ENCODE results near the gene TJP2. TPM values are rescaled to one million over a fixed set of nuclear protein-coding genes. Genes with fewer than 3 reads are reported as not detected.
"Not testable (repeated sequence)": the region's sequence is repeated elsewhere in the genome, so short reads cannot be mapped to it uniquely, and the experiment has no call there.

TJP2 gene
- total RNA-seq, 2 donors from 2014 or later, result 60.2 to 79.1 TPM

DNA sequence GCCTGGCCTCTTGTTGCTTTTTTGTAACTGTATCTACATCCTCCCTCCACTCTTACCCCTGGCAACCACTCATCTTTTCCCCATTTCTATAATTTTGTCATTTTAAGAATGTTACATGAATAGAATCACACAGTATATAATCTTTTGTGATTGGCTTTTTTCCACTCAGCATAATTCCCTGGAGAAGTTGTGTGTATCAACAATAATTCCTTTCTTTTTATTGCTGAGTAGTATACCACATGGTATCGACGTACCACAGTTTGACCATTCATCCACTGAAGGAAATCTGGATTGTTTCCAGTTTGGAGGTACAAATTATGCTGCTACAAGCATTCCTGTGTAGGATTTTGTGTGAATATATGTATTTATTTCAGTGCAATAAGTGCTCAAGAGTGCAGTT lies 129.3 kb downstream of the TJP2 start:
- no peaks in the 10 kb centered on the region for H3K9me3 ChIP-seq
- no peak overlapping the region for H3K27ac ChIP-seq
- no peak for DNase-seq
- no peaks in the 10 kb centered on the region for H3K36me3 ChIP-seq (replicated peaks in 1 of 2; ENCODE audit: insufficient read depth in 1 of 2, low read depth in 2 of 2)
- no peak for ATAC-seq
- H3K27me3 ChIP-seq, result no peaks in the 10 kb centered on the region
- no peaks in the 10 kb centered on the region for H3K4me1 ChIP-seq
- 91 to 94% methylated on average over 2 of the region's 2 CpGs for WGBS, 2 donors
- no peak overlapping the region for H3K4me3 ChIP-seq
- intact Hi-C loops (cut with DNase I), result no loop called here
- TF ChIP-seq POLR2A (IDR thresholded peaks at IDR 0.05), result no peak
- TF ChIP-seq, protein P1, sequence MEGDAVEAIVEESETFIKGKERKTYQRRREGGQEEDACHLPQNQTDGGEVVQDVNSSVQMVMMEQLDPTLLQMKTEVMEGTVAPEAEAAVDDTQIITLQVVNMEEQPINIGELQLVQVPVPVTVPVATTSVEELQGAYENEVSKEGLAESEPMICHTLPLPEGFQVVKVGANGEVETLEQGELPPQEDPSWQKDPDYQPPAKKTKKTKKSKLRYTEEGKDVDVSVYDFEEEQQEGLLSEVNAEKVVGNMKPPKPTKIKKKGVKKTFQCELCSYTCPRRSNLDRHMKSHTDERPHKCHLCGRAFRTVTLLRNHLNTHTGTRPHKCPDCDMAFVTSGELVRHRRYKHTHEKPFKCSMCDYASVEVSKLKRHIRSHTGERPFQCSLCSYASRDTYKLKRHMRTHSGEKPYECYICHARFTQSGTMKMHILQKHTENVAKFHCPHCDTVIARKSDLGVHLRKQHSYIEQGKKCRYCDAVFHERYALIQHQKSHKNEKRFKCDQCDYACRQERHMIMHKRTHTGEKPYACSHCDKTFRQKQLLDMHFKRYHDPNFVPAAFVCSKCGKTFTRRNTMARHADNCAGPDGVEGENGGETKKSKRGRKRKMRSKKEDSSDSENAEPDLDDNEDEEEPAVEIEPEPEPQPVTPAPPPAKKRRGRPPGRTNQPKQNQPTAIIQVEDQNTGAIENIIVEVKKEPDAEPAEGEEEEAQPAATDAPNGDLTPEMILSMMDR (IDR thresholded peaks at IDR 0.05), result no peak

DNA sequence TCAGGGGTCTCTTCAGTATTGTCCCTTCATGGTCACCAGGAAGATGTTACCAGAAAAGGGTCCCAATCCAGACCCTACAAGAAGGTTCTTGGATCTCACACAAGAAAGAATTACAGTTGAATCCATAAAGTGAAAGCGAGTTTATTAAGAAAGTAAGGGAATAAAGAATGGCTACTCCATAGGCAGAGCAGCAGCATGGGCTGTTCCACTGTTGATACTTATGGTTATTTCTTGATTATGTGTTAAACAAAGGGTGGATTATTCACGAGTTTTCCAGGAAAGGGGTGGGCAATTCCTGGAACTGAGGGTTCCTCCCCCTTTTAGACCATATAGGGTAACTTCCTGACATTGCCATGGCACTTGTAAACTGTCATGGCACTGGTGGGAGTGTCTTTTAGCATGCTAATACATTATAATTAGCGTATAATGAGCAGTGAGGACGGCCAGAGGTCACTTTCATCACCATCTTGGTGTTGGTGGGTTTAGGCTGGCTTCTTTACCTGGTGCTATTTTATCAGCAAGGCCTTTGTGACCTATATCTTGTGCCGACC lies 132.9 kb downstream of the TJP2 start:
- H3K4me3 ChIP-seq; H3K36me3 ChIP-seq (replicated peaks in 1 of 2; ENCODE audit: insufficient read depth in 1 of 2, low read depth in 2 of 2); H3K27me3 ChIP-seq; ATAC-seq; H3K4me1 ChIP-seq; H3K27ac ChIP-seq; intact Hi-C loops (cut with DNase I); H3K9me3 ChIP-seq; DNase-seq: not testable (repeated sequence)
- WGBS, 2 donors, result 66 to 76% methylated on average over 5 of the region's 5 CpGs

DNA sequence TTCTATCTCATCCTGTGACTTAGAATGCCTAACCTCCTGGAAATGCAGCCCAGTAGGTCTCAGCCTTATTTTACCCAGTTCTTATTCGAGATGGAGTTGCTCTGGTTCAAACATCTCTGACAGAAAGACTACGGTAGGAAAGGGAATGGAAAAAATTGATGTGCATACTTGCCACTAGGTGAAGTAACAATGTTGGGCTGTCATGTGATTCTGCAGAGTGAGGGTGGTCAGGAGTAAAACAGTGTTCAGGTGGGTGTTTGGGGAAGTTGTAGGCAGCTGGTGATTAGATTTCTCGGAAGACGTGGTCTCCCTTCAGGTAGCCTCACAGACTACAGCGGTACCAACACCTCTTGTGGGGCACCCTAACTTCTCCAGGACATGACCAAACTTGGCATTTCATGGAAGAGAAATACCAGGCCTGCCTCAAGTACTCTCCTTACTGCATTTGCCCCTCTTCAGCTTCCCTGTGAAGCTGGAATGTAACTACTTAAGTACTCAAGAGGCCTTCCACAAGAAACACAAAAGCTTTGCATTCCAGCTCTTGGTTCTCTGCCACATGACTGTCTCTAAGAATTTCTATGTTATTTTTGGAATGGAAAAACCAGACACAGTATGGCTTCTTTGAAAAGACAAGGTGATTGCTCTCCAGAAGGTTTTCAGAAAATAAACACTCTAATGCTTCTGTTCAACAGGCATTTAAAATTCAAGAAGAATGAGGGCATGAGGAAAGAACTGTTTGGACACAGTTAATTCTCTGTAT lies 133.5 kb downstream of the TJP2 start:
- H3K4me1 ChIP-seq, result no peaks in the 10 kb centered on the region
- TF ChIP-seq POLR2A (IDR thresholded peaks at IDR 0.05), result no peak
- TF ChIP-seq, protein P1 (IDR thresholded peaks at IDR 0.05), result no peak
- 86 to 88% methylated on average over 5 of the region's 5 CpGs for WGBS, 2 donors
- ATAC-seq (no peak), DNase-seq (no peak)
- no peak overlapping the region for H3K27ac ChIP-seq
- no peaks in the 10 kb centered on the region for H3K27me3 ChIP-seq
- no peak overlapping the region for H3K4me3 ChIP-seq
- no peaks in the 10 kb centered on the region for H3K36me3 ChIP-seq (replicated peaks in 1 of 2; ENCODE audit: insufficient read depth in 1 of 2, low read depth in 2 of 2)
- H3K9me3 ChIP-seq, result peaks cover 0 to 3% (median 0%) of the 10 kb centered on the region in 3 donors
- intact Hi-C loops (cut with DNase I), result no loop called here

DNA sequence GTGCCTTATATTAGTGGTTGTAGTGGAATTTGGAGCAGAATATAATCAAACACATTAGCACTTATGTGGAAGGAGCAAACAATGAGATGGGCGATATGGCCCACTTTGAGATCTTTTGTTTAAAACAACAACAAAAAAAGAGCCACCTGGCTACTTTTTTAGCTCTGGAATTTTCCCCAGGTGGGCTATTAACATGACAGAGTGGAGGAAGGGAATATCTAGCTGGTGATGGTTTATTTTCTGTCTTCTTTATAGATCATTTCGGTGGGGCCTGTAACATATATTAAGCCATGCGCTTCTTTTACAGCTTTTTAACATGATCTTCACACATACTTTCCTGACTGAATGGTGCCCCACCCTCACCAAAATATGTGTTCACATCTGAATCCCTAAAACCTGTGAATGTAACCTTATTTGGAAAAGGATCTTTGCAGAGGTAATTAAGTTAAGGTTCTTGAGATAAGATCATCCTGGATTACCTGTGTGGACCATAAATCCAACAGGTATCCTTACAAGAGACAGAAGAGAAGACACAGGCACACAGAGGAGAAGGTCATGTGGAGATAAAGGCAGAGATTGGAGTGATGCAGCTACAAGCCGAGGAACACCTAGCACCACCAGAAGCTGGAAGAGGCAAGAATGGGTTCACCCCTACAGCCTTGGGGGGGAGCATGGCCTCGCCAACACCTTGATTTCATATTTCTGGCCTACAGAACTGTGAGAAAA lies 134.3 kb downstream of the TJP2 start:
- ATAC-seq, result no peak
- no peaks in the 10 kb centered on the region for H3K36me3 ChIP-seq (replicated peaks in 1 of 2; ENCODE audit: insufficient read depth in 1 of 2, low read depth in 2 of 2)
- no peak overlapping the region for H3K27ac ChIP-seq

DNA sequence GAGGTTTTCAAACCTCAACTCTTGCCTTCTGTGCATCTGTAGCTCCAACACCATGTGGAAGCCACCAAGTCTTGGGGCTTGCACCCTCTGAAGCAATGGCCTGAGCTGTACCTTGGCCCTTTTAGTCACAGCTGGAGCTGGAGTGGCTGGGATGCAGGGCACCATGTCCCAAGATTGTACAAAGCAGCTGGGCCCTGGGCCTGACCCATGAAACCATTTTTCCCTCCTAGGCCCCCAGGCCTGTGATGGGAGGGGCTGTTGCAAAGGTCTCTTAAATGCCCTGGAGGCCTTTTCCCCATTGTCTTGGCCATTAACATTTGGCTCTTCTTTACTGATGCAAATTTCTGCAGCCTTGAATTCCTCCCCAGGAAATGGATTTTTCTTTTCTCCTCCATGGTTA lies 139.1 kb downstream of the TJP2 start:
- intact Hi-C loops (cut with DNase I), result no loop called here
- Histone ChIP-seq H3K27me3 (no peaks in the 10 kb centered on the region), H3K9me3 (peaks cover 0 to 8% (median 0%) of the 10 kb centered on the region in 3 donors), H3K4me3 (no peak overlapping the region), H3K4me1 (no peaks in the 10 kb centered on the region), H3K27ac (no peak overlapping the region), H3K36me3 (replicated peaks in 1 of 2; ENCODE audit: insufficient read depth in 1 of 2, low read depth in 2 of 2) (no peaks in the 10 kb centered on the region)
- DNase-seq, result no peak
- no peak for ATAC-seq
- TF ChIP-seq, protein P1 (IDR thresholded peaks at IDR 0.05), result no peak
- TF ChIP-seq POLR2A (IDR thresholded peaks at IDR 0.05), result no peak

More for the DNA sequence above, 134.3 kb downstream of the TJP2 start:
- no peaks in the 10 kb centered on the region for H3K4me1 ChIP-seq
- H3K4me3 ChIP-seq, result no peak overlapping the region
- DNase-seq, result no peak
- peaks cover 0 to 8% (median 0%) of the 10 kb centered on the region in 3 donors for H3K9me3 ChIP-seq
- 84 to 92% methylated on average over 5 of the region's 5 CpGs for WGBS, 2 donors
- intact Hi-C loops (cut with DNase I), result no loop called here
- H3K27me3 ChIP-seq, result no peaks in the 10 kb centered on the region
- TF ChIP-seq POLR2A (IDR thresholded peaks at IDR 0.05), result no peak
- TF ChIP-seq, protein P1 (IDR thresholded peaks at IDR 0.05), result no peak
